Measurements from ENCODE around the gene IPO5.

GRCh38 chr13:98004107-98004506, 50.6 kb downstream of the IPO5 start:
- no peak for TF ChIP-seq CTCF (IDR thresholded peaks at IDR 0.05)
- no peak for TF ChIP-seq POLR2A (IDR thresholded peaks at IDR 0.05)
